ENCODE data around the gene SORBS1.

SORBS1 gene

GRCh38 chr10:95559471-95559870, 1.7 kb downstream of the SORBS1 start (continued):
- no peak for TF ChIP-seq ZNF677 (tag by site-specific recombination; IDR thresholded peaks at IDR 0.05)

GRCh38 chr10:95558593-95559320, 2.4 kb downstream of the SORBS1 start:
- Histone ChIP-seq H3K4me1 (ENCODE audit: control insufficient read depth, insufficient read depth, low read length) (peaks cover 4% of the 10 kb centered on the region; the same call in 1 of the 2 replicates), H3K4me3 (ENCODE audit: low read depth, low read length) (no peak overlapping the region), H3K36me3 (ENCODE audit: control insufficient read depth in 2 of 2, insufficient read depth in 1 of 2, low read length in 2 of 2) (no peaks in the 10 kb centered on the region), H3K9me3 (ENCODE audit: control insufficient read depth, insufficient read depth, low read depth, low read length) (no peaks in the 10 kb centered on the region), H3K27ac (ENCODE audit: extremely low read depth, low read depth, low read length) (no peak overlapping the region)
- POLR2A ChIA-PET = no interaction called here
- CTCF ChIA-PET = interaction anchor here (0.6 to 2.3 kb wide), 6 partner anchors 8 to 1054 kb away, joined by 3 to 12 read pairs (median 3); no protein-coding TSS in a partner anchor
- TF ChIP-seq PRDM1 (tag by site-specific recombination; IDR thresholded peaks at IDR 0.05) = peak; percentile 64; the same call in 1 of the 2 replicates
- no peak for TF ChIP-seq ATF2 (tag by site-specific recombination; IDR thresholded peaks at IDR 0.05; ENCODE audit: low read depth)
- TF ChIP-seq SP3 (tag by site-specific recombination; IDR thresholded peaks at IDR 0.05) = no peak
- TF ChIP-seq ZNF280C (tag by site-specific recombination; IDR thresholded peaks at IDR 0.05) = no peak
- no peak for TF ChIP-seq ZNF510 (tag by site-specific recombination; IDR thresholded peaks at IDR 0.05; ENCODE audit: insufficient replicate concordance)
- TF ChIP-seq ZNF140 (tag by site-specific recombination; IDR thresholded peaks at IDR 0.05) = no peak
- no peak for TF ChIP-seq ZBTB48 (tag by site-specific recombination; IDR thresholded peaks at IDR 0.05)
- no peak for TF ChIP-seq ZNF24 (tag by site-specific recombination; IDR thresholded peaks at IDR 0.05)
- no peak for TF ChIP-seq ZNF664 (tag by site-specific recombination; IDR thresholded peaks at IDR 0.05)
- TF ChIP-seq ZBTB10 (tag by site-specific recombination; IDR thresholded peaks at IDR 0.05) = no peak
- TF ChIP-seq ZNF138 (tag by site-specific recombination; IDR thresholded peaks at IDR 0.05; ENCODE audit: borderline replicate concordance) = no peak
- no peak for TF ChIP-seq BCL11A (tag by site-specific recombination; IDR thresholded peaks at IDR 0.05; ENCODE audit: low read depth)
- TF ChIP-seq ZNF555 (tag by site-specific recombination; conservative IDR thresholded peaks at IDR 0.05) = no peak
- TF ChIP-seq ZNF692 (tag by site-specific recombination; IDR thresholded peaks at IDR 0.05) = no peak
- peak; percentile 34; the same call in 1 of the 2 replicates for TF ChIP-seq CTCF (tag by site-specific recombination; IDR thresholded peaks at IDR 0.05)
- TF ChIP-seq ZNF184 (tag by site-specific recombination; IDR thresholded peaks at IDR 0.05) = no peak
- TF ChIP-seq IKZF3 (tag by site-specific recombination; IDR thresholded peaks at IDR 0.05) = no peak

All from HEK293 (cell line).